NB4 (cell line): ENCODE data around the gene NELFCD.

Source experiments
- DNase-seq: peaks from one replicate; pipeline ENCODE4 v3.0.0; 2010; ENCODE audit warnings: low read depth
- H3K4me3 ChIP-seq: one replicate; pipeline ENCODE4 v1.5.1; 2011; ENCODE audit warnings: mild to moderate bottlenecking, low read depth, low read length, moderate library complexity
- CTCF ChIP-seq: IDR thresholded peaks from one replicate; pipeline ENCODE4 v1.5.1; 2012; ENCODE audit warnings: low read depth, low read length
- MAX ChIP-seq: IDR thresholded peaks from 2 replicates; pipeline ENCODE4 v1.6.1; 2011; ENCODE audit warnings: low read depth, low read length
- MYC ChIP-seq: IDR thresholded peaks from 2 replicates; pipeline ENCODE4 v1.6.1; 2011; ENCODE audit warnings: low read depth, low read length
- POLR2A ChIP-seq: IDR thresholded peaks from 2 replicates; pipeline ENCODE4 v1.6.1; 2011; ENCODE audit warnings: mild to moderate bottlenecking; ENCODE audit not compliant: insufficient read length; ENCODE audit errors: extremely low read depth

The NELFCD gene

GRCh38 chr20:59025086-59025485, 44.0 kb downstream of the NELFCD start:
- H3K4me3 ChIP-seq: no peak overlapping the region
- DNase-seq: no peak
- TF ChIP-seq MYC: no peak
- no peak for TF ChIP-seq POLR2A
- TF ChIP-seq CTCF: no peak
- TF ChIP-seq MAX: no peak

DNA sequence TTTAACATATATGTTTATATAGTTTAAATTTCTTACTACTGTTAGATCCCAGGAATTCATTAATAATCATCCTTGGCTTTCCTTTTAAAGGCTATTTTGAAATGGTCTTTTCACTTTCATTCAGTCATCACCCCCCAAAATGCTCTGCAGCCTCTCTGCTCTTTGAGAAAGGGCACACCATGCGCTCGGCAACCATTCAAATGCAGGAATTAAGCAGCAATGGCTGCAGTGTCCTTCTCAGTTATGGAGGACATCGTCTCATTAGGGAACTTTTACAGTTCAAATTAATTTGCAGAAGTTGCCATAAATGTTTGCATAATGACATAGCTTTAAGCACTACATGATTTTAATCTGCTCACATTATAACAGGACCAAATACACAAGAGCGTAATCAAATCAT, 44.5 kb downstream of the NELFCD start:
- no peak overlapping the region for H3K4me3 ChIP-seq
- TF ChIP-seq MAX (no peak), POLR2A (no peak), CTCF (no peak), MYC (no peak)
- DNase-seq: no peak

DNA sequence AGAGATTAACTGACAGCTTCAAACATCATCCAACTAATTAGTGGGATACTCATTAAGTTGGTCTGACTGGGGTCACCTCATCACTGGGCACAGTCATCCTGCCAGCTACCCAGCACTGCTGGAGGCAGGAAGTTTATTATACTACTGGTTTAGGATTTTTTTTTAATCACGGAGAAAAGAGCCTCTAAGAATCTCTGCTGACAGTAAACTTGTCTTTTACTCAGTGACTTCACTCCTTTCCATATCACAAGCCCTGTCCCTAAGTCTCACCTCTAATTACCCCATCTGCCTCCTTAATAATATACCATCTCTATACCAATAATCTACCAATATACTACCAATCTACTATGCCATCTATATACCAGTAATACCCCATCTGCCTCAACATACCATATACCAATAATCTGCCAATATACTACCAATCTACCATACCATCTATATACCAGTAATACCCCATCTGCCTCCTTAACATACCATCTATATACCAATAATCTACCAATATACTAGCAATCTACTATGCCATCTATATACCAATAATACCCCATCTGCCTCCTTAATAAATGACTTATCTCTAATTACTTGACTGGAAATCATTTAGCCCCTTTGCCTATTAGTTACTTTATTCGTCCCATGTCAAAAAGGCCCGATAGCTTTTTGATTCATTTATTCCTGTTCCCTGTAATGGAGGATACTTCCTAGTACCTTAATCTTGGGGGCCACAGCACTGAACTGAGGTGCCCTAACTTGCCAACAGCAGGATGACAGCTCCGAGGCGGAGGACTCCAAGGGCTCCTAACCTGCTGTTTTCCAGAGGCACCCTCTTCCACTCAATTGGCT, 46.1 kb downstream of the NELFCD start:
- no peak for TF ChIP-seq CTCF
- no peak for TF ChIP-seq MAX
- TF ChIP-seq POLR2A: no peak
- no peak for TF ChIP-seq MYC
- DNase-seq: no peak
- H3K4me3 ChIP-seq: peak overlapping the region; percentile 4

GRCh38 chr20:59027741-59028320, 46.8 kb downstream of the NELFCD start:
- DNase-seq: no peak
- H3K4me3 ChIP-seq: peak overlapping the region; percentile 10
- TF ChIP-seq CTCF (no peak), MYC (no peak), MAX (no peak), POLR2A (no peak)

DNA sequence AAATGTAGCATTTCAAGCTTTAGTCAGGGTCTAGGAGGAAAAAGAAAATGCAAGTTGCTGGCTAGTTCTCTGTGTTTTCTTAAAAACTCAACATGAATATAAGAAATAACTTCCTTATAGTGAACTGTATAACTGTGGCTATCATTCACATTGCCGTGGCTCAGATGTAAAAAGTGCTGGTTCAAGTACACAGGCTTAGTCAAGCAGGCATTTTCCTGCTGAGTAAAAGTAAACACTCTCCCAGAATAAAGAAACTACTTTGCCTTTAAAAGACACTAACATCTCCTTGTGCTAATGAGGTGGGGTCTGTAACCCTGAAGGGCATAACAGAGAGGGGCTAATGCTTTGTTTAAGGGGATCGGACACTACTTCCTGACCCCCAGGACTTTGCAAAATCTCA, 47.8 kb downstream of the NELFCD start:
- TF ChIP-seq POLR2A (no peak), MYC (no peak), MAX (no peak), CTCF (no peak)
- peak overlapping the region; percentile 82 for H3K4me3 ChIP-seq
- DNase-seq: no peak
